Medulla oblongata (tissue), 1 donor: Measurements from ENCODE around the gene RBM20.
A peak's percentile ranks its signal among the peaks of the same experiment; 100 is the strongest.
"Not testable (repeated sequence)": the region's sequence is repeated elsewhere in the genome, so short reads cannot be mapped to it uniquely, and the experiment has no call there.

ENCODE experiments used
- DNase-seq: peaks from one replicate; pipeline ENCODE4 v3.0.0-alpha.2; 2015; ENCODE audit errors: extremely low spot score

RBM20 gene

DNA sequence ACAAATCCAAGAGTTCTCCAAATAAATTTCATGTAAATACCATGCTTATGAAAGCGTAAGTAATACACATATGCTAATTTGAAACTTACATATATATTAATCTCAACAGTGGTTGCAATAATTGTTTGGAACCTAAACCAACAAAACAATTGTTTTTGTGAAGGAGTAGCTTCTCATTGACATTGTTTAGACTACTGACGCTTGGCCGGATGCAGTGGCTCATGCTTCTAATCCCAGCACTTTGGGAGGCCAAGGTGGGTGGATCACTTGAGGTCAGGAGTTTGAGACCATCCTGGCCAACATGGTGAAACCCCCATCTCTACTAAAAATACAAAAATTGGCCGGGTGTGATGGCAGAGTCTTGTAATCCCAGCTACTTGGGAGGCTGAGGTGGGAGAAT is 61.5 kb downstream of the RBM20 start:
- DNase-seq: not testable (repeated sequence)

DNA sequence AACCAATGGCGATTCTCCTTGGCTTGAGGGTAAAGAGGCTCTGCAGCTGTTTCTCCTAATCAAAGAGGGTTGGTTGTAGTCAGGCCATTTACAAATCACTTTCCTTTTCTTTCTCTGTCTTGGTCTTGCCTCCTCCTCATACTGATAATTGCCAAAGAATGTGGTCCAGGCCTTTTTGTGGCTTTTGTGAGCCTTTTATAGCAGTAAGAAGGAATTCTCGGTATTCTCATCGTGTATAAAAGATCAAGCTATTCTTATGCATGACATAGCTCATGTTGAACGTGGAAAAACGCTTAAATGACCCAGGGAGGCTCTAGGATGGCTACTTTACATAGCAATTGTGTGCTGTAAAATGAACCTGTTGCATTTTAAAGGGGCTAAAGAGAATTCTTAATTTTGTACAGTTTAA is 62.6 kb downstream of the RBM20 start:
- no peak for DNase-seq

DNA sequence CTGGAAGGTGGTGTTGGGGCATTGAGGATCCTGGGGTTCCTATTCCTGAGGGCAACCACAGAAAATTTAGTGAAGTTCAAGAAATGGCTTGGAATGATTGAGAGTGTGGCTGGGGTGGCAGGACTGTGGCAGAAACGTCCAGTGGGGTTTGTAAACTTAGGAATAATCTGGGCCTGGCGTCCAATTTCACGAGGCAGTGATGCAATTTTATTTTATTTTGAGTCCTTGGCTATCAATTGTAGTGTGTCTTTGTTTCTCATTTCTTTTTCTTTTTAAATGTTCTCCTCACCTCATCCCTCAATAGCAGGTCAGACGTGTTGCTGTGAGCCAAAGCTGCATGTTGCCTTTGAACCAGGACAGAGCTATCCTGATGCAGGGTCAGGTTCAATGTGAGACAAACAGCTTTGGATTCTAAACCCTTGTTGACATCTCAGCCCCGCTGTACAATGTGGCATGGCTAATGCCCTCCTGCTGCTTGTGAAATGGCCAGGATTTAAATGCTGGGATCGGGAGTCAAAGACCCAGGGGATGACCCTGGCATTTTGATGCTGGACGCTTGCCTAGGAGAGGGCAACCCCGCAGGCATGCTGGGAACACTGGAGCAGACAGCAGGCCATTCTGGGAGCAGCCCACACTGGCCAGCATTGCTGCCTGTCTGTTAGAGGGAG is 64.8 kb downstream of the RBM20 start:
- no peak for DNase-seq

DNA sequence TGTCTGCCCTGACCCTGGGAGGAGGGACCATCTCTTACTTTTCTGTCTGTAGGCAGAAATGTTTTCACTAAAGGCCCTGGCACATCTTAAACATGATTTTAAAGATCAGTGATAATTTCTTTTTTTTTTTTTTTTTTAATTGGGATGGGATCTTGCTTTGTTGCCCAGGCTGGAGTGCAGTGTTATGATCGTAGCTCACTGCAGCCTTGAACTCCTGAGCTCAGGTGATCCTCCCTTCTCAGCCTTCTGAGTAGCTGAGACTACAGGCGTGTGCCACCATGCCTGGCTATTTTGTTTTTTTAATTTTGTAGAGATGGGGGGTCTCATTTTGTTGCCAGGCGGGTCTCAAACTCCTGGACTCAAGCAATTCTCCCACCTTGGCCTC is 65.3 kb downstream of the RBM20 start:
- DNase-seq: no peak

DNA sequence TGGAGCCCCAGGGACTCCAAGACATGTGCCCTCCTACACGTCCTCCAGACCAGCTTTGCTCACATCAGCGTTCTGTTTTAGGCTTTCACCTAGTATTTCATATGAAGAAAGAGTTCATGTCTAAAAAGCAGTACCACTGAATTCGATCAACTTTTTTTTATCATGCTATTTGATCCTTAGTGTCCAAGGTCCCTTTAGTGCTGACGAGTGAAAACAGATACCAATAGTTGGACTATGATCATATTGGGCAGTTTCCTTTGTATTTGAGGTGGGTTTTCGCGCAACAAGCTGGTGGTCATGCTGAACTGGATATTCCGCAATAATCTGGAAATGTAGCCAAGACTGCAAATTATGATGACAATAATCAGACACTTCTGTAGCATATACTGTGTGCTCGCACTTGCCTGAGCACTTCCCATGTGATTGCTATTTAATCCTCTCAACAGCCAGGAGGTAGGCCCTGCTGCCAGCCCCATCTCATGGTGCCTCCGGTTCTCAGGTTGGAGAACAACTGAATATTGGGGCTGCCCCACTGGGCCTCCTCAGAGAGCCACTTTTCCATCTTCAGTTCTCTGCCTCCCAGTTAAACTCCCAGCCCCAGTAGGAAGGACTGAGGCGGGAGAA is 65.9 kb downstream of the RBM20 start:
- no peak for DNase-seq

DNA sequence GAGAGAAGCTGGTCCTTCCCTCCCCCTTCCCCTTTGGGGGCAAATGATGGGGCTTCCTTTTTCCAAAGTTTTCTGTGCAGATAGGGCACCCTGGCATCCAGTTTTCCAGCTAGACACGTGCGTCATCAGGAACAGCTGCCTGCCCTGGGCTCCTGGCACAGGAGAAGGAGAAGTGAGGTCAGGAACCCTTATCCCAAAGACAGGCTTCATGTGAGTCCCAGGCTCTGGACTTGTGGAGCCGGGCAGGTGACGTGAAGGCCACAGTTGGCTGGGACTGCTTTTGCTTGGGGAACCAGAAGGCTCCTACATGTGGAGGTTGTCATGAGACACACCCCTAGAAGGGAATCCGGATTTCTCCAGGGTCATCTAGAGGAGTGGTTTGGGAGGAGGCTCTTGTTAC is 66.5 kb downstream of the RBM20 start:
- no peak for DNase-seq

DNA sequence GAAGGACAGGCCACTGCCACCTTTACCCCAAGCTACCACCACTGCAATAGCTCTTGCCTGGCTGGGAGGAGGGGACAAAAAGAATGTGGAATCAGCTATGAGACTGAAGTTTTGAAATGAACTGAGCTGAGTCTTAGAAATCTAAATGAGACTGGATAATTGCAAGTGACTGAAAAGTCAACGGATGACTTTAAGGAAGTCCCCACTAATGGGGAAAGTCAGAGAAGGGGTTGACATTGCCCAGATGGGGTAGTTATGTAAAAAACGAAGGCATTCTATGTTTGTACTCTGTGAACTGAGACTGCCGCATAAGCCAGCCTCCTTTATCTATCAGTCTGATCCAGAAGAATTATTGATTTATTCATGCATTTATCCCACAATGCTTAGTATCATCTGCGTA is 67.2 kb downstream of the RBM20 start:
- no peak for DNase-seq

DNA sequence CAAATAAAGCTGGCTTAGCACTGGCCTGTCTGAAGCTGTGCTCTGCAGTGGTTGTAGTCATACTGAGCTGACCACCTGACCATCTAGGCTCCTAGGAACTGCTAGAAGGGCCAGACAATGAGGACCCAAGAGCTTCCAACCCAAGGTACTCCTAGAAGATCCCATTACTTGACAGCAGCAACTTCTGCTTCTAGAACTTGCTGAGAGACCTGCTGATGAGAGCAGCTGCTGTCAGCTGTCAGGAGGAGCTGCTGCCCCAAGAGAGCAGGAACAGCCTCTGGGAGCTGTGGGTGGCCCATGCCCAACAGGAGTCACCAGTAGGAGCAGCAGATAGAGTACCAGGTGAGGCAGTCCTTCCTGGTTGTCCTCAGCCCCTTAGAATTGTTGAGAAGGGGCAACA is 70.2 kb downstream of the RBM20 start:
- no peak for DNase-seq

DNA sequence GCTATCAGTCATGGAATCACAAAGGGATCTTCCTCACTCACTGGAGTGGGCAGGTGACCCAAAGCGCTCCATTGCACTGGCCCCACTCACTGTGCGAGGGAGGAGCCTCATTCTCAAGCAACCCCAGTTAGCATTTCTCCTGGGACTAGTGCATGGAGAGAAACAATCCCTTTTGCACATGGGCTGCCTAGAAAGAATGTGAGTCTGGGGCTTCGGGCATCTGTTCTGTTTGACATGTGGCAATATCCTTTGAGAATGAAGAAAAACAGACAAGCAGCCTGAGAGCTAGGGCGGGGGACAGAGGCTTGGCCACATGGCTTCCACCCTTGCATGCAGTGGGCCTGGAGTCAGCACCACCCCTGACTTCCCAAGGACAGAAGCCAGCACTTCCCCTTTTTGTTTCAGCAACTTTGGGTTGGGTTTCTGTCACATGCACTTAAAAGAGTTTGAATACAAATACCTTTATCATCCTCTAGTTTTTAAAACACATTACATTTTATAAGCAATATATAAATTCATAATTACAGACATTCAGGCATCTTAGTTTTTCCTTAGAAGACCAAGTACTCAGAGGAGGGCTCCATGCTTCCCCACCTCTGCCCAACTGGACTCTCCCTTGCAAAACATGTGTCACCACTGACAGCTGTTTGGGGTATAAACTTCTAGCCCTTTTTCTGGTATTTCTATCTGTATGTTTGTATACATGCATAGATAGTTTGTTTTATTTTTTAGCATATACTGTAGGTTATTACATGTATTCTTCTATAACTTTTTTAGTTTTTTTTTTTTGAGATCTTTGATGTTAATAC is 73.8 kb downstream of the RBM20 start:
- peak; percentile 58 for DNase-seq

DNA sequence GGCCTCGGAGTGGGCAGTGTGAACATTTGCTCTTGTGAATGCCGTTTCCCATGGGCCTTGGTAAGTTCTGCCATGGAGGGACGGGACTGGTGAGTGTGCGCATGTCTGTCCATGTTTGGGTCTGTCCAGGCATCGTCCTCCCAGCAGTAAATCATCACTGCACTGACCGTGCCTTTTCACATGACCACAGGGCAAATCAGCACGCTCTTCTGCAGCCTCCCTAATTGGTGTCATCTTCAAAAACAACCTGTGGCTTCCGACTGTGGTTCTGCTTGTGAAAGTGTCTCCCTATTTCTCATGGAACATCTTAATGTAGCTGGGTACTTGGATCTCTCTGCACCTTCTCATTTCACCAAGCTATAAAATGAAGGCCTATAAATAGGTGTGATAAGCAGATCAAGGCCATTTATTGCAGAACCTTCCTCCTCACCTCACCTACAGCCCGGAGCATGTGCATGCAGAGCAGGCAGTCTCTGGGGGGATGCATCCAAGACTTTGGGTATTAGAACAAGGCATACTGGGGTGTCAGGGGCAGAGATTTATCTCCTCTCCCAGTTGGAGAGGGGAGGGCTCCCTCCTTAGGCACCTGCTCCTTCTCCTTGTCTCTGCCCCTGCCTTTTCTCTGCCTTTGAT is 77.4 kb downstream of the RBM20 start:
- no peak for DNase-seq

DNA sequence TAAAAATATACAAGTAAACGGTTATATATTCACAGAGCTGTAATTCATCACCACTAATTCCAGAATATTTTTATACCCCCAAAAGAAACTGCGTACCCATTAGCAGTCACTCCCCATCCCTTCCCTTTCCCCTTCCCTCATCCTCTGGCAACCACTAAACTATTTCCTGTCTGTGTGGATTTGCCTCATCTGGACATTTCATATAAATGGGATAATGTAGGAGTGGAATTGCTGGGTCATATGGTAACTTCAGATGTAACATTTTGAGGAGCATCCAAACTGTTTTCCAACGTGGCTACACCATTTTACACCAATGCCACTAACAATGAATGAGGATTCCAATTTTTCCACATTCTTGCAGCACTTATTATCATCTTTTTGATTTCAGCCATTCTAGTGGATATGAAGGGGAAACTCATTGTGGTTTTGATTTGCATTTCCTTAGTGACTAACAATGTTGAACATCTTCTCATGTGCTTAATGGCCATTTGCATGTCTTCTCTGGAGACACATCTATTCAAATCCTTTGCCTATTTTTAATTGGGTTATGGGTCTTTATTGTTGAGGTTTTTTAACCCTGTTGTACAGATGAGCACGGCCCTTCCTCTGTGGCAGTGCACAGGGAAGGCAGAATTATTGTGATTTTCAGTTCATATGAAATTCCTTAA is 79.2 kb downstream of the RBM20 start:
- DNase-seq: no peak

DNA sequence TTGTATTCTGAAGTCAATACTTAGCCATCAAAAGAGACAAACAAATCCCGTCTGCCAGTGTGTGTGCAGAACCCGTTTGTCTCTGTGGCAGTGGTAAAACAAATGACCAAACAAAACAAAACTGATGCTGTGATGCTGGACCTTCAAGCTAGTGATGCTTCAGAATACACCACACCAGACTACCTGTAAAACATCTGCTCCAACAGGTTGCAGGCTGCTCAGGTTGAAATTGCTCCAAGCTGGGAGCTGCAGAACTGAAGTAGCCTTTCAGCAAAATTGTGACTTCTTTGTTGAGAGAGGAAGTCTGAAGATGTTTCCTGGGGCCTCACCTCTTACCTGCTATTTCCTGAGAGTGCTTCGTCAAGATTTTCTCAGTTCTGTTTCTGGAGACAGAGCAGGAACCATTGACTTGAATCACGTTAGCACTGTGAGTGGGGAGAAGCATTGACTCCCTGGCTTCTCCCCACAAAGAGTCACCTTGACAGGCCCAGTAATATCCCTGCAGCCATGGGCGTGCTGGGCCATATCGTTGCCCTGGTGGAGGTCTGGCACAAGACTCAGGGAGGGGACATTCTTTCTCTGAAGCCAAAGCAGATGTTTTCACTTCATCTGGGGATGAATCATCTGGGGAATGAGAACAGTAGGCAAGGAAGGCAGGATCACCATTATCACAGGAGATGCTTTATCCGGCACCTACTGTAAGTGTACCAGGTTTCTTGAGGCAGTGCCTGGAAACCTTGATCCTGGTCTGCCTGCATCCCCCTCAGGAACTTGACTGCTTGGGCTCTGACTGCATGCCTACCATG is 80.2 kb downstream of the RBM20 start:
- no peak for DNase-seq

DNA sequence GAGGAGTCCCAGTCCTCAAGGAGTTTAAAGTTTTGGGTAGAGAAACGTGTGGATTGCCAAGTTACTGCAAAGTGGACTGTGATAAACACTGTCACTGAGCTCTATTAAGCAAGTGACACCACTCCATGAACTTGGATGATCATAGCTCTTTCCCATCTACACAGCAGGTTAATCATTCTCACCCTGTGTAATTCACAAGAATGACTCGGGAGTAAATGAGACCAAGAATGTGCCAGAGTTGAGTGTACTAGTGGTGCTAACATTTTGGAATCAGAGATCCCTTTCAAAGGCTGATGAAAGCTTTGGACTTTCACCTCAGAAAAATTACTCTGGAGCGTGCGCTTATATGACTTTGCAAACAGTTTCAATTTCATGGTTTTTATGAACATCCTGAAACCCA is 80.8 kb downstream of the RBM20 start:
- DNase-seq: no peak

DNA sequence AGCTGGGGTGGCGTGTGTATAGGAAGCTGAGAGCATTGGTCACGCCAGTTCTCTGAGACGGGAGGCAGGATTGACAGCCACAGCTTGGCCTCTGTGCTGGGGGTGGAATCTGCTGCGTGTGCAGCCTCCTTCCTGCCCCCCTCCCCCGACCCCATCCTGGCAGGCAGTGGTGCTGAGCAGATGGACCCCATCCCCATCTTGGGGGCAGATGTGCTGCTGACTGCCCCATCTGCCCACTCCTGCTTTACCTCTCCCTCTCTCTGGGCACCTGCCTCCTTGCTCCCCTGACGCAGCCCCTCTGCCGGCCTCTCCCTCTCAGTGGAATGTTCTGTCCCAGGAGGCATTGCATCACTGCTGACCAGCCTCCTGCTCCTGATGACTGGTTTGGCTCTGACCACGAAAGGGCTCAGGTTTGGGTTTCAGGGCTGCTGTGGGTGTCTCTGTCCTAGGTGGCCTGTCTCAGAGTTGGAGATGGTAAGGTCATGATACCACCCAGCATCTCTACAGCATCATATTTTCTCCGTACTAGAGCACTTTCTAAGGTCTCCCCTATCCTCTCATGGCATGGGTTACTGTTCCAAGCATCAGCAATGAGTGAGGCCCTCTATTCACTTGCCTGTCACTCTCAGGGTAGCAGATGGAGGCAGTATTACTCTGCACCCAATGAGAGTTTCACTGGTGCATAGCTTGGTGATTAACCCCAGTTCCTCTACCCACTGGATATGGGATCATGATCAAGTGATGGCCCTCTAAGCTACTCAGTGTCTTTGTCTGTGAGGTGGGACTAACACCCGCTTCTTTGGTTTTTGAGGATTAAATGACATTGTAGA is 81.9 kb downstream of the RBM20 start:
- DNase-seq: no peak

DNA sequence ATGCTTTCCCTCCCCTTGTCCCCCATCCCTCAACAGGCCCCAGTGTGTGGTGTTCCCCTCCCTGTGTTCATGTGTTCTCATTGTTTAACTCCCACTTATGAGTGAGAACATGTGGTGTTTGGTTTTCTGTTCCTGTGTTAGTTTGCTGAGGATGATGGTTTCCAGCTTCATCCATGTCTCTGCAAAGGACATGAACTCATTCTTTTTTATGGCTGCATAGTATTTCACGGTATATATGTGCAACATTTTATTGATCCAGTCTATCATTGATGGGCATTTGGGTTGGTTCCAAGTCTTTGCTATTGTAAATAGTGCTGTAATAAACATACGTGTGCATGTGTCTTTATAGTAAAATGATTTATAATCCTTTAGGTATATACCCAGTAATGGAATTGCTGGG is 83.6 kb downstream of the RBM20 start:
- not testable (repeated sequence) for DNase-seq

DNA sequence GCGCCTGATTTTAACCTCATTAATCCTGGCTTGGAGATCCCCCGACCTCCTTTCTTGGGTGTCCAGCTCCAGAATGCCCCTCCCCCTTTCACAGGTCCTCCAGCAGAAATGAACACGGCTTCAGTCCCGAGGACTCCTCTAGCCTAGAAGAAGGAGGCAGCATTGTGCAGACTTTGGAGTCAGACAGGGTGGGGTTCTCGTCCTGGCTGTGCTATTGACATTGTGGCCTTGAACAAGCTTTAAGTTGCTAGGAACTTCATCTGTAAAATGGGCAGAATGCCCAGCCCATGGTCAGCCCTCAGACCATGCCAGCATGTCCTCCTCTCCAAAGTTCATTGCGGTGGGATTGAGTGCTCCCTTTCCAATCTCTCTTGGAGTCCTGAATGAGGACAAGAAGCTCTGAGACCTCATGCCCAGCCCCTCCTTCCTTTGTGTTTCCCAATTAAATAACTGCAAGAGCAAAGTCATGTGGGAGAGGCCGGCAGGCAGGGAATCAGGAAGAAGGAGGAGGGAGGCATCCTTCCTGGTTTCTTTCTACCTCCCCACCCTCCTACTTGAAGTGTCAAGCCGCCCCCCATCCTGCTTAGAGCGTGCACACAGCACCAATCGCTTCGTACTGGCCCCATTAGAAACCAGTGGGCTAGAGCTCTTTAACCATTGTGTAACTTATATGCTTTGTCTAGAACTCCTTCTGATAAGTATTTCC is 86.4 kb downstream of the RBM20 start:
- no peak for DNase-seq

DNA sequence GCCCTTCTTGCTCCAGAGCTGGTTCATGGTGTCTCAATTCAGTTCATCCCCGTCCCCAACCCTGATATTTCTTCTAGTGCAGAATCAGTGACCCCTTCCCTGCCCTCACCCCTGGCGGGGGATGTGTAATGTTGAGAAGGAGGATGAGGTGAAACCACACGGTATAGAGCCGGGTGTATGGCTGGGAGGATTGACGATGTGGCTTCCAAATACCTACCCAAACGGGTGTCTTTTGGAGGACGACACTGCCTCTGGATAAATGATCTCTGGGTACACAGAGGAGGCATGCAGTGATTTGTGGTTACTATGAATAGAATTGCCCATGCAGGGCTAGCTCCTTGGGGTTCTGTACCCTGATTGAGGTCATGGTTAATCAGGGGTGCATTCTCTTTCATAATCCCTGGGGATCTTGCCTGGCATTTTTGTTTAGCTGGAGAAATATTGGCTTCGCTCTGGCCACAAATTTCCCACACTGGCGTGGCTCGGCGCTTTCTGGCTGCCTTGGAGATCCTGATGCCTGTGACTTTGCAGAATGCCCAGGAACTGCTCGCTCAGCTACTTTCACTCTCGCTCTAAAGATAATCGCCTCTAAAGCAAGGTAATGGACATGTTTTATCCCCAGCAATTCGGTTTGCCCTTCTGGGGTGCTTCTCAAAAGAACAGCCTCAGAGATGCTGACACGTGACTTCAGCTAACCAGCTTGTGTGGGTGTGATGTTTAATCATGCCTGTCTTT is 89.2 kb downstream of the RBM20 start:
- peak; percentile 35 for DNase-seq

DNA sequence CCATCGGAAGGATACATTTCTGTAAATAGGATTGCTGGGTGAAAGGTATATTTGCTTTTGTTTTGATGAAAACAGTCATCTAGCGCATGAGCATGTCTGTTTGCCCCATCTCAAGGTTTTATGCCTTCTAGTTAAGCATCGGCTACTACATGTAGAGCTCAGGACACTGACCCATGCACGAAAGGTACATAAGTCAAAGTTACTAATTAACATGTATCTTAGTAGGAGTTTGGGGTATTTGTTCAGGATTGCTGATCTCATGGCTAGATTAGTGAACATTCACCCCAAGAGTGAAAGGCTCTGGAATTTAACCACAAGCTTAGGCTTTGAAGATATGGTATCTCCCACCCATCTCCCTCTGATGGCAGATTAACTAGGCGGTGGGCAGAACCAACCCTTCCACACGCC is 91.5 kb downstream of the RBM20 start:
- DNase-seq: no peak
